Activated naive CD8-positive, alpha-beta T cell treated with anti-CD3 and anti-CD28 coated beads for 36 hours (primary cell): ENCODE measurements around the gene CLDN18. TPM values are rescaled to one million over a fixed set of nuclear protein-coding genes. Genes with fewer than 3 reads are reported as not detected.
A peak's percentile ranks its signal among the peaks of the same experiment; 100 is the strongest.

Source experiments
- DNase-seq: peaks from one replicate; pipeline ENCODE4 v3.0.0; 2021
- H3K27ac Mint-ChIP-seq: one replicate; pipeline ENCODE4 v1.8.0; 2022; ENCODE audit warnings: mild to moderate bottlenecking, moderate library complexity, mixed read lengths
- H3K27me3 Mint-ChIP-seq: one replicate; pipeline ENCODE4 v1.8.0; 2022; ENCODE audit warnings: mild to moderate bottlenecking, mixed read lengths
- H3K36me3 Mint-ChIP-seq: one replicate; pipeline ENCODE4 v1.8.0; 2021; ENCODE audit warnings: mild to moderate bottlenecking, mixed read lengths
- H3K4me1 Mint-ChIP-seq: one replicate; pipeline ENCODE4 v1.8.0; 2021; ENCODE audit warnings: mixed read lengths
- H3K4me3 Mint-ChIP-seq: one replicate; pipeline ENCODE4 v1.8.0; 2022; ENCODE audit warnings: mild to moderate bottlenecking, moderate library complexity, mixed read lengths
- H3K9me3 Mint-ChIP-seq: one replicate; pipeline ENCODE4 v1.8.0; 2022; ENCODE audit warnings: mixed read lengths
- total RNA-seq, 2 experiments: library from RNA; stranded (reverse); gene quantifications; one replicate each; pipeline ENCODE4 v1.2.3, GENCODE V29; 2021

The CLDN18 gene
- total RNA-seq = not detected

- DNase-seq = no peak
- Mint-ChIP-seq H3K4me1 (no peaks in the 10 kb centered on the region), H3K4me3 (no peak within 1 kb of the TSS), H3K9me3 (no peaks in the 10 kb centered on the region), H3K36me3 (no peaks in the 10 kb centered on the region), H3K27me3 (peaks cover 12% of the 10 kb centered on the region), H3K27ac (no peak within 1 kb of the TSS)
Observed at GRCh38 chr3:138009476-138010272, at the start of gene CLDN18. CLDN18 (plus strand) TSS chr3:138010165; CDS start chr3:138010226, 61 bp downstream.

GRCh38 chr3:137962251-137962650 is 47.7 kb upstream of the CLDN18 start:
- no peak for DNase-seq
- Mint-ChIP-seq H3K4me3 (no peak overlapping the region), H3K27ac (no peak overlapping the region), H3K36me3 (no peaks in the 10 kb centered on the region), H3K9me3 (no peaks in the 10 kb centered on the region), H3K4me1 (no peaks in the 10 kb centered on the region), H3K27me3 (peaks cover 8% of the 10 kb centered on the region)

GRCh38 chr3:137963463-137963862 is 46.5 kb upstream of the CLDN18 start:
- Mint-ChIP-seq H3K27ac (no peak overlapping the region), H3K9me3 (no peaks in the 10 kb centered on the region), H3K36me3 (no peaks in the 10 kb centered on the region), H3K27me3 (no peaks in the 10 kb centered on the region), H3K4me3 (no peak overlapping the region), H3K4me1 (no peaks in the 10 kb centered on the region)
- no peak for DNase-seq

GRCh38 chr3:137970914-137971831 is 38.8 kb upstream of the CLDN18 start:
- peaks cover 15% of the 10 kb centered on the region for H3K27me3 Mint-ChIP-seq
- no peaks in the 10 kb centered on the region for H3K9me3 Mint-ChIP-seq
- H3K4me1 Mint-ChIP-seq = peaks cover 4% of the 10 kb centered on the region
- peak; percentile 53 for DNase-seq
- H3K36me3 Mint-ChIP-seq = no peaks in the 10 kb centered on the region
- no peak overlapping the region for H3K27ac Mint-ChIP-seq
- no peak overlapping the region for H3K4me3 Mint-ChIP-seq

GRCh38 chr3:137972396-137972795 is 37.6 kb upstream of the CLDN18 start:
- no peaks in the 10 kb centered on the region for H3K36me3 Mint-ChIP-seq

GRCh38 chr3:137978328-137978727 is 31.6 kb upstream of the CLDN18 start:
- Mint-ChIP-seq H3K4me1 (no peaks in the 10 kb centered on the region), H3K27ac (no peak overlapping the region), H3K9me3 (no peaks in the 10 kb centered on the region), H3K27me3 (peaks cover 5% of the 10 kb centered on the region), H3K4me3 (no peak overlapping the region), H3K36me3 (no peaks in the 10 kb centered on the region)
- DNase-seq = no peak

More at GRCh38 chr3:137972396-137972795, 37.6 kb upstream of the CLDN18 start:
- Mint-ChIP-seq H3K4me3 (no peak overlapping the region), H3K27me3 (peaks cover 15% of the 10 kb centered on the region), H3K27ac (no peak overlapping the region), H3K4me1 (peaks cover 4% of the 10 kb centered on the region), H3K9me3 (no peaks in the 10 kb centered on the region)
- DNase-seq = no peak

- H3K4me3 Mint-ChIP-seq = no peak overlapping the region
- no peaks in the 10 kb centered on the region for H3K9me3 Mint-ChIP-seq
- DNase-seq = no peak
- no peak overlapping the region for H3K27ac Mint-ChIP-seq
- peaks cover 3% of the 10 kb centered on the region for H3K27me3 Mint-ChIP-seq
- H3K36me3 Mint-ChIP-seq = no peaks in the 10 kb centered on the region
- peaks cover 5% of the 10 kb centered on the region for H3K4me1 Mint-ChIP-seq
Observed at GRCh38 chr3:137987723-137988122, 22.2 kb upstream of the CLDN18 start.

GRCh38 chr3:137988152-137988551 is 21.8 kb upstream of the CLDN18 start:
- DNase-seq = peak; percentile 6
- Mint-ChIP-seq H3K4me3 (no peak overlapping the region), H3K27ac (no peak overlapping the region), H3K4me1 (peaks cover 5% of the 10 kb centered on the region), H3K27me3 (peaks cover 3% of the 10 kb centered on the region), H3K36me3 (no peaks in the 10 kb centered on the region), H3K9me3 (no peaks in the 10 kb centered on the region)

- Mint-ChIP-seq H3K9me3 (peaks cover 2% of the 10 kb centered on the region), H3K36me3 (no peaks in the 10 kb centered on the region), H3K27me3 (peaks cover 5% of the 10 kb centered on the region), H3K4me1 (peaks cover 5% of the 10 kb centered on the region), H3K4me3 (no peak overlapping the region), H3K27ac (no peak overlapping the region)
- no peak for DNase-seq
Observed at GRCh38 chr3:137988982-137989381, 21.0 kb upstream of the CLDN18 start.

GRCh38 chr3:137990427-137990826 is 19.5 kb upstream of the CLDN18 start:
- peaks cover 9% of the 10 kb centered on the region for H3K9me3 Mint-ChIP-seq
- H3K4me3 Mint-ChIP-seq = no peak overlapping the region

GRCh38 chr3:137992592-137992991 is 17.4 kb upstream of the CLDN18 start:
- Mint-ChIP-seq H3K9me3 (peaks cover 10% of the 10 kb centered on the region), H3K4me1 (peaks cover 4% of the 10 kb centered on the region), H3K4me3 (no peak overlapping the region), H3K27me3 (peaks cover 19% of the 10 kb centered on the region), H3K27ac (no peak overlapping the region), H3K36me3 (no peaks in the 10 kb centered on the region)
- DNase-seq = no peak

More at GRCh38 chr3:137990427-137990826, 19.5 kb upstream of the CLDN18 start:
- DNase-seq = no peak
- Mint-ChIP-seq H3K4me1 (peaks cover 5% of the 10 kb centered on the region), H3K36me3 (no peaks in the 10 kb centered on the region), H3K27me3 (peaks cover 13% of the 10 kb centered on the region), H3K27ac (no peak overlapping the region)

- Mint-ChIP-seq H3K4me3 (no peak overlapping the region), H3K9me3 (peaks cover 10% of the 10 kb centered on the region), H3K36me3 (no peaks in the 10 kb centered on the region), H3K27me3 (peaks cover 33% of the 10 kb centered on the region), H3K4me1 (no peaks in the 10 kb centered on the region), H3K27ac (no peak overlapping the region)
- no peak for DNase-seq
Observed at GRCh38 chr3:137998121-137999042, 11.6 kb upstream of the CLDN18 start.

GRCh38 chr3:138003069-138003468 is 6.9 kb upstream of the CLDN18 start:
- no peak overlapping the region for H3K27ac Mint-ChIP-seq
- no peaks in the 10 kb centered on the region for H3K4me1 Mint-ChIP-seq
- no peaks in the 10 kb centered on the region for H3K36me3 Mint-ChIP-seq
- H3K9me3 Mint-ChIP-seq = no peaks in the 10 kb centered on the region
- DNase-seq = no peak
- H3K4me3 Mint-ChIP-seq = no peak overlapping the region
- H3K27me3 Mint-ChIP-seq = peaks cover 17% of the 10 kb centered on the region

- no peaks in the 10 kb centered on the region for H3K36me3 Mint-ChIP-seq
Observed at GRCh38 chr3:138005627-138006026, 4.3 kb upstream of the CLDN18 start.

More at GRCh38 chr3:138005627-138006026, 4.3 kb upstream of the CLDN18 start:
- peaks cover 17% of the 10 kb centered on the region for H3K27me3 Mint-ChIP-seq
- H3K27ac Mint-ChIP-seq = no peak overlapping the region
- DNase-seq = no peak
- H3K9me3 Mint-ChIP-seq = no peaks in the 10 kb centered on the region
- no peaks in the 10 kb centered on the region for H3K4me1 Mint-ChIP-seq
- H3K4me3 Mint-ChIP-seq = no peak overlapping the region
